GM10248 (cell line): ENCODE data around the gene FAM20B.

Source experiments
- CTCF ChIA-PET: fragments of 300-600 bp; sonication (Branson Sonifier 250); formaldehyde crosslinking; extraction: SDS; loops from one replicate; lab custom pipeline; 2021; ENCODE audit warnings: antibody characterized with exemption; lab: Yijun Ruan, JAX
- POLR2A ChIA-PET: fragments of 350-650 bp; sonication (Branson Sonifier 250); formaldehyde crosslinking; extraction: SDS; loops from one replicate; lab custom pipeline; 2020; ENCODE audit warnings: antibody characterized with exemption; lab: Yijun Ruan, JAX
- DNase-seq: peaks from one replicate; pipeline ENCODE4 v3.0.0; 2012; ENCODE audit errors: extremely low spot score
- CTCF ChIP-seq: IDR thresholded peaks from 2 replicates; pipeline ENCODE4 v1.5.1; 2012; ENCODE audit warnings: mild to moderate bottlenecking, low read depth; ENCODE audit errors: extremely low read depth, missing control alignments, control extremely low read depth

FAM20B gene

GRCh38 chr1:179023946-179024650 is 1.6 kb upstream of the FAM20B start:
- DNase-seq: no peak
- POLR2A ChIA-PET: no interaction called here
- CTCF ChIA-PET: interaction anchor here (1.3 to 2.6 kb wide), 2 partner anchors 12 to 492 kb away, joined by 3 to 7 read pairs; no protein-coding TSS in a partner anchor
- TF ChIP-seq CTCF: no peak

- DNase-seq: peak; percentile 79
- TF ChIP-seq CTCF: no peak
- CTCF ChIA-PET: interaction anchor here (1.0 kb wide), 1 partner anchor 23 kb away, joined by 3 read pairs; no protein-coding TSS in a partner anchor
- POLR2A ChIA-PET: no interaction called here
Observed at GRCh38 chr1:179025975-179026812, 500 bp downstream of the FAM20B start.

GRCh38 chr1:179026813-179027669 is 1.3 kb downstream of the FAM20B start:
- DNase-seq: no peak
- ChIA-PET POLR2A (no interaction called here), CTCF (interaction anchor here (1.0 to 3.3 kb wide), 3 partner anchors 24 to 483 kb away, joined by 3 to 10 read pairs (median 5); no protein-coding TSS in a partner anchor)
- TF ChIP-seq CTCF: no peak

- ChIA-PET CTCF (interaction anchor here (0.9 to 3.3 kb wide), 8 partner anchors 8 to 1150 kb away, joined by 3 to 10 read pairs (median 3); no protein-coding TSS in a partner anchor), POLR2A (no interaction called here)
- TF ChIP-seq CTCF: no peak
- DNase-seq: no peak
Observed at GRCh38 chr1:179029321-179029759, 3.6 kb downstream of the FAM20B start.

- ChIA-PET CTCF (interaction anchor here (1.3 to 3.3 kb wide), 3 partner anchors 9 to 28 kb away, joined by 5 to 10 read pairs (median 6); no protein-coding TSS in a partner anchor), POLR2A (no interaction called here)
- no peak for TF ChIP-seq CTCF
- no peak for DNase-seq
Observed at GRCh38 chr1:179030130-179030529, 4.4 kb downstream of the FAM20B start.

GRCh38 chr1:179030683-179031082 is 5.0 kb downstream of the FAM20B start:
- CTCF ChIA-PET: interaction anchor here (1.0 kb wide), 1 partner anchor 27 kb away, joined by 4 read pairs; no protein-coding TSS in a partner anchor
- POLR2A ChIA-PET: no interaction called here
- no peak for DNase-seq
- no peak for TF ChIP-seq CTCF
